ENCODE results near the gene DAAM1.

The DAAM1 gene

DNA sequence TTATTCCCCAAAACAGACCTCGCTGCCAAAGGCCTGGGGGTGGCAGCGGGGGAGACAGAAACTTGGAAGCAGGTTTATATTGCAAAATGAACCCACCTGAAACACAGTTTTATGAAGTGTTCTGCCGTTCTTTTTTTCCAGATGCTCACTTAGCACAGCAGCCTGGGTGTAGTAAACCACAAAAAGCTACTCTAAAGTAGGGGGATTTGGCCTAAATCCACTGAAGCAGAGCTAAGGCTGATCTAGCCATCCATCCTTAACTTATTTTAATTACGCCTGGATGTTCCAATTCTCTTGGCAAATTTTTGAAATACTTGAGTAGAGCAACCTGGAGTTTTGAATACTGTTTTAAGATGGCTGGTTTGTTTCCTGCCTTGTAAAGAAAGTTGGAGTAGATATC is 155.5 kb downstream of the DAAM1 start:
- no peak overlapping the region for H3K4me3 ChIP-seq (ENCODE audit: low read length)
- TF ChIP-seq, protein P1, sequence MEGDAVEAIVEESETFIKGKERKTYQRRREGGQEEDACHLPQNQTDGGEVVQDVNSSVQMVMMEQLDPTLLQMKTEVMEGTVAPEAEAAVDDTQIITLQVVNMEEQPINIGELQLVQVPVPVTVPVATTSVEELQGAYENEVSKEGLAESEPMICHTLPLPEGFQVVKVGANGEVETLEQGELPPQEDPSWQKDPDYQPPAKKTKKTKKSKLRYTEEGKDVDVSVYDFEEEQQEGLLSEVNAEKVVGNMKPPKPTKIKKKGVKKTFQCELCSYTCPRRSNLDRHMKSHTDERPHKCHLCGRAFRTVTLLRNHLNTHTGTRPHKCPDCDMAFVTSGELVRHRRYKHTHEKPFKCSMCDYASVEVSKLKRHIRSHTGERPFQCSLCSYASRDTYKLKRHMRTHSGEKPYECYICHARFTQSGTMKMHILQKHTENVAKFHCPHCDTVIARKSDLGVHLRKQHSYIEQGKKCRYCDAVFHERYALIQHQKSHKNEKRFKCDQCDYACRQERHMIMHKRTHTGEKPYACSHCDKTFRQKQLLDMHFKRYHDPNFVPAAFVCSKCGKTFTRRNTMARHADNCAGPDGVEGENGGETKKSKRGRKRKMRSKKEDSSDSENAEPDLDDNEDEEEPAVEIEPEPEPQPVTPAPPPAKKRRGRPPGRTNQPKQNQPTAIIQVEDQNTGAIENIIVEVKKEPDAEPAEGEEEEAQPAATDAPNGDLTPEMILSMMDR (IDR thresholded peaks at IDR 0.05; ENCODE audit: insufficient read depth, low read depth, low read length, missing control alignments): no peak
- DNase-seq (ENCODE audit: low read depth): no peak

DNA sequence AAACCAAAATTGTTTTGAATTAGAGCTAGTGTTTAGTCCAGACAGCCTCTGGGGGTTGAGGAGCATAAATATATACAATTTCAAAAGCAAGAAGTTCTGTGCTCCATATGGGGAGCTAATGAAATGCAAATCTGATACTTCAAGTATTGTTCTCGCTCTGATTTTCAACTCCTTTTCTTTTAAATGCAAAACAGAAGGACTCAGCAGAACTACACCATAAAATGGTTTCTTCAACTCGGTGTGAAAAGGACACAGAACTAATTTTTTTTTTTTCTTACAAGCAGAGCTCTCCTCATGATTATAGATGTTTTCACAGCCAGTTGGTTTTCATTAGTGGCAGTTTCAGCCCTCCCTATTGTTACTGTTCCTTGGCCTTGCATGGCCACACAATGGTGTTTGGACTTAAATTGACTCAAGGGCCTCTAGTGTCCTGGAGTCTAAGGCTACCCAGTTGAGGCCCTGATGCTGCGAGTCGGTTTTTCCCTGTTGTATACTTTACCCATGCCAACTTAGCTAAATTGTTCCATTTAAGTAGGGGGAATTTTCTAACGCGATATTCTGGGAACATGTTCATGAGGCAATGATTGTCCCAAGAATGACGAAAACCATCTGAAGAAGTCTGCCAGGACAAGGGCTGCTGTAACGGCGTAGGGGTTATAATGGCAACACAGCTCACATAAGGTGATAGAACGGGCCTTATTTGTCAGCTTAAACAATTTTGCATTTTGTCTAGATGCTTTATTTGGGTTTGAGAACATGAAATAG is 156.4 kb downstream of the DAAM1 start:
- TF ChIP-seq, protein P1 (IDR thresholded peaks at IDR 0.05; ENCODE audit: insufficient read depth, low read depth, low read length, missing control alignments): no peak
- H3K4me3 ChIP-seq (ENCODE audit: low read length): no peak overlapping the region
- DNase-seq (ENCODE audit: low read depth): no peak

DNA sequence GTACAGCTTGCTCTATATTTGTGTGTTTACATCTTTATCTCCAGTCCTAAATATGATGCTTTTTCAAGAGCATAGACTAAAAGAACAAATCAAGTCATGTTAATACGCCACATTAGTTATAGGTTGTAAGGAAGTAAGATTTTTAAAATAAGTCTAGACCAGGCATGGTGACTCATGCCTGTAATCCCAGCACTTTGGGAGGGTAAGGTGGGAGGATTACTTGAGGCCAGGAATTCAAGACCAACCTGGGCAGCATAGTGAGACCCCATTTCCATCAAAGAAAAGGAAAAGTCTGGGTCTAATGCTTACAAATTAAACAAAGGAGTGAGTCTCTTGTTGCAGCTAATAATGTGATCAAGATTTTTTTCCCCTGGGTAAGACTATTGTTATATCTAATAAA is 157.9 kb downstream of the DAAM1 start:
- no peak for DNase-seq (ENCODE audit: low read depth)
- H3K4me3 ChIP-seq (ENCODE audit: low read length): no peak overlapping the region
- TF ChIP-seq, protein P1 (IDR thresholded peaks at IDR 0.05; ENCODE audit: insufficient read depth, low read depth, low read length, missing control alignments): no peak

DNA sequence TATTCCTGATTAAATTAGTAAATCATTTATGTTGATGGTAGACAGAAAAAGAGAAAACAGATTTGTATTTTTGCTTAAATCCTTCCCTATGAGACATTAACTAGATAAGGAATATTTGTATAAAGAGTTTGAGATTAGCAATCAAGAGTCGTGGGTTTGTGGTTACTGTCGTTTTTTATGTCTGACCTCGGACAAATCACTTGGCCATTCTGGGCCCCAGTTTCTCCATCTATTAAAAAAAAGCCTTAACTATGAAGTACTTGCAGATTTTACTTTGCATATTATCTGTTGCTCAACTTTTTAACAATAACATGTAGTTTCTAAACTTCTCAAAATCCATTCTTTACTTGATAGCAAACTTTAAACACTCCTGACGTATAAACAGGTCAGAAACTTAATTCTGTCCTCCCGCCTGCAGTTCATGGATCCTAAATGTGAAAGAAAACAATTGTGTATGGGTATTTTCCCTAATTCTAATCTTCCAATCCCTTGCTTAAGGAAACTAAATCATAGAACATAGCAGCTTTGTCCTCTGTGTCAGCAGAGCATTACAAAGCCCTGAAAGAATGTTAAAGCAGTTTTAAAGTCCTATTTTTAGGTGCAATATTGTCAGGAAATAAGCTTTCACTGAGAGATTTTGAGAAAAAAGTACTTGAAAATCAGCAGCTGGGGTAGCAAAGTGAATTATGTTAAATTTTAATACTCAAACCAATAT is 158.5 kb downstream of the DAAM1 start:
- TF ChIP-seq, protein P1 (IDR thresholded peaks at IDR 0.05; ENCODE audit: insufficient read depth, low read depth, low read length, missing control alignments): no peak
- no peak overlapping the region for H3K4me3 ChIP-seq (ENCODE audit: low read length)
- no peak for DNase-seq (ENCODE audit: low read depth)

DNA sequence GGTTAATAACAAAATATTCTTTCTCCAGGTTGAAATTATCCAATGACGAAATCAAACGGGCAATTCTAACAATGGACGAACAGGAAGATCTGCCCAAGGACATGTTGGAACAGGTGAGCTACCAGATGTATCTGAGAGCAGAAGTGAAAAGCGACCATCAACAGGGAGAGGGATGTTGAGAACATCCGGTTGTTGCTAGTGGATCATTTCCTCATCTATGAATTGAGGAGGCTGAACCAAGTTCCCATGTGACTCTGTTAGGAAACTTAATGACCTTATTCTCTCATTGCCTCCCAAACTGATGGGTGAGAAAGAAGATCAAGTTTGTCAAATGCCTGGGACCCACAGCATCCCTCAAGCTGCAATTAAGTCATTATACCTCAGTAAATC is 159.0 kb downstream of the DAAM1 start:
- TF ChIP-seq, protein P1 (IDR thresholded peaks at IDR 0.05; ENCODE audit: insufficient read depth, low read depth, low read length, missing control alignments): no peak
- no peak overlapping the region for H3K4me3 ChIP-seq (ENCODE audit: low read length)

DNA sequence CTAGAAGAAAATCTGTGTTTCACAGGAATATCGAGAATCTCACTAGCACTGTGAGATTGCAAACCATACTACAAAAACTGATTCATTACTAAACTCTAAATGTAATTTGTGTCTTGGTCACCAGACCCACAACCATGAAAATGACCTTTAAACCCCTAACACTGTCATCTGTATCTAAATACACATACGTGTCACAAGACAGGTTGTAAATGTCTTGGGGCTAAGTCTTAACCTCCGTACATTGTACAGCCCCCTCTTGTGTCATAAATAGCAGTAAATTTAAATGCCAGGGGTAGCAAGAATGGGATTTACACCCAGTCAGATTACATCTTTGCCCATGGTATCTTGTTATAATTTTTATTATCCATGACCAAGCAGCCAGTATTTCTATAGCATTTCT is 159.4 kb downstream of the DAAM1 start:
- H3K4me3 ChIP-seq (ENCODE audit: low read length): no peak overlapping the region
- TF ChIP-seq, protein P1 (IDR thresholded peaks at IDR 0.05; ENCODE audit: insufficient read depth, low read depth, low read length, missing control alignments): no peak
- no peak for DNase-seq (ENCODE audit: low read depth)

More for the DNA sequence above, 159.0 kb downstream of the DAAM1 start:
- DNase-seq (ENCODE audit: low read depth): peak; percentile 95
